ENCODE results near the gene METTL25B. TPM values are rescaled to one million over a fixed set of nuclear protein-coding genes. Genes with fewer than 3 reads are reported as not detected.

Gene METTL25B
- total and polyA plus RNA-seq, 7 experiments from 2014 or later, result 4.4 to 29.8 (median 29.0) TPM

DNA sequence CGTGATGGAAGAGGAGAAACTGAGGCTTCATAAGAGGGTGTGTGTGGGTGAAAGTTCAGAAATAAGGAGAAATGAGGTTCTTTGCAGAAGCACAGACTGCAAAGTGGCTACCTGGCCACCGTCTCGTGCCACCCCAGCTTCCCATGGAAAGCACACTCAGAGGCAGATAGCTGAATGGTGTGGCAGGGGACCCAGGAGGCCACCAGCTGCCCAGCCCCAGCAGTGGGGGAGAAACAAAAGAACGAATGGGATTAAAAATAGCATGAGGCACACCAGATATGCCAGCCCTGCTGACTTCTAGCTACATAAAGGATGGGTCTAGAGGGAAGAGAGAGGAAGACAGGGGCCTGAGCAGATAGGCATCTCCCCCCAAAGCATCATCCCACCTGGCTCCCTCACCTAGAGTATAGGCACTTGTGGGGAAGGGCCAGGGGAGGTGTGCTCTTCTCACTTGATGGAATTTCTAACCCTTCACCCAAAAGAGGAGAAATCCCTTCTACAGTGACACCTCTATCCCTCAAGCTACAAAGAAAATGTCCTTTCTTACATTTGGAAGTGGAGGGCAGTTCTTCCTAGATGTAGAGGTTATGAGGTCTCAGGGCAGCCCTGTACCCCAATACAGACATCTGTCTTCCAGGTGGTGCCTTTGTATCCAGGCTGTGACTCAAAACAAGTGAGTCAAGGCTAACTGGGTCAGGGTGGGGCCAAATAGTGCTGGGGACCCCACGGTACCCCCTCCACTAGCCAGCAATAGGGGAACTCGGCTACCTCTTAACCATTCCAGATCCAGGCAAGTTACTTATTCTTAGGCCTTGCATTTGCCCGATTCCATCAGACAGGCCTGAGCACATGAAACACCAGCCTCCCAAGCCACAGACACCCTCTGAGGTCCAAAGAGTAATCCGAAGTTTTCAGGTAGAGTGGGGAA is 19.7 kb downstream of the METTL25B start:
- Histone ChIP-seq H3K27ac (ENCODE audit: low read depth, low read length) (peak overlapping the region; percentile 90), H3K4me1 (ENCODE audit: control insufficient read depth in 2 of 2, insufficient read depth in 2 of 2, low read length in 2 of 2) (peaks cover 39 to 47% of the 10 kb centered on the region in 2 donors), H3K27me3 (ENCODE audit: control insufficient read depth in 2 of 2, insufficient read depth in 2 of 2, low read length in 2 of 2) (no peaks in the 10 kb centered on the region), H3K4me3 (ENCODE audit: low read length) (peak overlapping the region; percentile 76), H3K36me3 (ENCODE audit: control insufficient read depth in 2 of 3, insufficient read depth in 3 of 3, low read length in 3 of 3) (peaks cover 0 to 31% (median 5%) of the 10 kb centered on the region in 3 experiments), H3K9me3 (ENCODE audit: control insufficient read depth in 2 of 3, low read length in 3 of 3) (no peaks in the 10 kb centered on the region)
- intact Hi-C loops (cut with micrococcal nuclease), result loop anchor here (2.0 to 10.0 kb wide), 2 partner anchors 247 to 387 kb away; partner anchors contain the start of genes ETV3 (in 1 of the 2) and MEF2D (in 1 of the 2)
- ChIA-PET CTCF (interaction anchor here (0.8 to 1.3 kb wide), 2 partner anchors 18 to 22 kb away, joined by 3 to 4 read pairs; no protein-coding TSS in a partner anchor), POLR2A (interaction anchor here (1.8 to 2.8 kb wide), 2 partner anchors 19 to 21 kb away, joined by 15 to 18 read pairs; partner anchors contain the start of genes ISG20L2, METTL25B and PRCC)
- no peaks in the 10 kb centered on the region for H3K27me3 Mint-ChIP-seq
- H3K27ac Mint-ChIP-seq, result peak overlapping the region; percentile 82 to 95 (median 91)
- H3K4me1 Mint-ChIP-seq, result peaks cover 51 to 70% (median 61%) of the 10 kb centered on the region in 7 donors
- no peaks in the 10 kb centered on the region for H3K9me3 Mint-ChIP-seq
- H3K36me3 Mint-ChIP-seq, result peaks cover 0 to 30% (median 6%) of the 10 kb centered on the region in 5 donors
- peak overlapping the region; percentile 88 to 98 (median 94) for H3K4me3 Mint-ChIP-seq
- no peak for ATAC-seq
- DNase-seq, result no peak

DNA sequence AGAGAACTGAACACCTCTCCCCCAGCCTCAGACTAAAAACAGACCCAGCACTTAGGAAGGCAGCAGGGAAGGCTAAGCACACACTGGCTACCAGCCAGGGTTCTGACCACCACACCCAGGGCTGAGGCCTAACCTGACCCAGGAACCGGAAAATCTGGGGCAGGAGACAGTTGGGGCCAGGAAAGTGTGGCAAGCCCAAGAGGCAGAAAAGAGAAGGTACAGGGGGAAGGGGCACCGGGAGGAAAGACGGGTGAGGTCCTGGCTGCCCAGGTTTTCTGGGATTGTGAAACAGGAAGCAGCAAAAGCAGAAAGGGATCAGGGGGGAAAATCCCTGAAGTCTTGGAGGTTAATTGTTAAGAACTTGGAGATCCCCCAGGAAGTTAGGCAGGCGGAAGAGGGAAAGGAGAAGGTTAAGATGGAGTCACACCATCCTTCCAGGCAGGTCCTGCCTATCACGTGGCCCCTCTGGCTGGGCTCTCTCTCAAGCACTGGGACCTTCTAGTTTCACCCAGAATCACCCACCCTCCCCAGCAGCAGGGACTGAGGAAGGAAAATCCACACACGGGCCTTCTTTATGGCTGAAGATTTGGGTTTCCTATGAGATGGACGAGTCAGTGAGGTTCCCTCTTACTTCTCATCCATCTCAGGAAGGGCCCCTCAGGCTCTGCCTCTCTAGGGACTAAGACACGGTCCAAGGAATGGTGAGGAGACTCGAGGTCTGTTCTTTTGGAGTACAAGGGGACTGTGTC is 20.6 kb downstream of the METTL25B start:
- H3K9me3 ChIP-seq (ENCODE audit: control insufficient read depth in 2 of 3, low read length in 3 of 3), result no peaks in the 10 kb centered on the region
- H3K4me1 Mint-ChIP-seq, result peaks cover 52 to 70% (median 63%) of the 10 kb centered on the region in 7 donors
- no peak for DNase-seq
- H3K27me3 Mint-ChIP-seq, result no peaks in the 10 kb centered on the region
- H3K36me3 ChIP-seq (ENCODE audit: control insufficient read depth in 2 of 3, insufficient read depth in 3 of 3, low read length in 3 of 3), result peaks cover 0 to 23% (median 5%) of the 10 kb centered on the region in 3 experiments
- peaks cover 41 to 47% of the 10 kb centered on the region in 2 donors for H3K4me1 ChIP-seq (ENCODE audit: control insufficient read depth in 2 of 2, insufficient read depth in 2 of 2, low read length in 2 of 2)
- ATAC-seq, result no peak
- H3K27ac ChIP-seq (ENCODE audit: low read depth, low read length), result peak overlapping the region; percentile 90
- peak overlapping the region; percentile 88 to 98 (median 94) for H3K4me3 Mint-ChIP-seq
- ChIA-PET POLR2A (interaction anchor here (1.1 to 4.5 kb wide), 3 partner anchors 7 to 47 kb away, joined by 3 to 64 read pairs (median 15); partner anchors contain the start of genes MRPL24 and PRCC), CTCF (interaction anchor here (1.1 kb wide), 1 partner anchor 22 kb away, joined by 3 read pairs; no protein-coding TSS in a partner anchor)
- H3K36me3 Mint-ChIP-seq, result peaks cover 0 to 26% (median 6%) of the 10 kb centered on the region in 5 donors
- intact Hi-C loops (cut with micrococcal nuclease), result loop anchor here (2.0 to 10.0 kb wide), 2 partner anchors 248 to 386 kb away; partner anchors contain the start of genes ETV3 (in 1 of the 2) and MEF2D (in 1 of the 2)
- H3K27me3 ChIP-seq (ENCODE audit: control insufficient read depth in 2 of 2, insufficient read depth in 2 of 2, low read length in 2 of 2), result no peaks in the 10 kb centered on the region
- peak overlapping the region; percentile 82 to 95 (median 91) for H3K27ac Mint-ChIP-seq
- H3K9me3 Mint-ChIP-seq, result no peaks in the 10 kb centered on the region
- peak overlapping the region; percentile 76 for H3K4me3 ChIP-seq (ENCODE audit: low read length)

DNA sequence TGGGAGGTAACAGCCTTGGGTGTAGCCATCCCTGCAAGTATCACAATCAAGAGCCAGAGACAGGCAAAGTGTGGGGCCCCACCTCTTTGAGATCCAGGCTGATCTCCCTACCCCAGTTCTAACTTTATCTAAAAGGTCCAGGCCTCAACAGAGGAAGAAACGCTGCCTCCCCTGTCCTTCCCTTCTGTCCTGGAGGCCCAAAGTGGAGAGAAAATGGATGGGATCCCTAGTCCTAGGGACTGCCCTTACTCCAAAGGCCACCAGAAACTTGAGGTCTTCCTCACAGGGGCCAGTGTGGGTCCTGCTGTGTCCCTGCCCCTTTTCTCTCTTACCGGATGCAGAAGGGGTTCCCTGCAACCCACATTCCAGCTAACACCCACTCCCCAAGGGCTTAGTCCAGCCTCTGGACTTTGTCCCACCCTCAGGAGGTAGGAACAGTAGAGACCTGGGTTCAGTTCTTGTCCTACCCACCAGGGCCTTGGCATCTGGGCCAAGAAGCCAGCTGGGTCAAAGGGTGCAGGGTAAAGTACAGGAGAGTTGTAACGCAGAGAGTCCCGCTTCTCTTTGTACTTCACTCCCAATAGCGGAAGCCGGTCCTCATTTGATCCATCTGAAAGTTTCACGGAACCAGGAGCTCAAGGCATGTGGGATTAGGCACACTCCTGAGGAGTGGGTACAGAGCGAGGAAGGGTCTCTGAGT is 21.3 kb downstream of the METTL25B start:
- Histone ChIP-seq H3K36me3 (ENCODE audit: control insufficient read depth in 2 of 3, insufficient read depth in 3 of 3, low read length in 3 of 3) (peaks cover 0 to 17% (median 5%) of the 10 kb centered on the region in 3 experiments), H3K27ac (ENCODE audit: low read depth, low read length) (peak overlapping the region; percentile 90), H3K27me3 (ENCODE audit: control insufficient read depth in 2 of 2, insufficient read depth in 2 of 2, low read length in 2 of 2) (no peaks in the 10 kb centered on the region), H3K4me3 (ENCODE audit: low read length) (peak overlapping the region; percentile 76), H3K9me3 (ENCODE audit: control insufficient read depth in 2 of 3, low read length in 3 of 3) (no peaks in the 10 kb centered on the region), H3K4me1 (ENCODE audit: control insufficient read depth in 2 of 2, insufficient read depth in 2 of 2, low read length in 2 of 2) (peaks cover 41 to 47% of the 10 kb centered on the region in 2 donors)
- H3K9me3 Mint-ChIP-seq, result no peaks in the 10 kb centered on the region
- ChIA-PET CTCF (interaction anchor here (1.1 kb wide), 1 partner anchor 23 kb away, joined by 3 read pairs; no protein-coding TSS in a partner anchor), POLR2A (interaction anchor here (0.9 to 4.5 kb wide), 3 partner anchors 8 to 46 kb away, joined by 3 to 64 read pairs (median 6); partner anchors contain the start of genes ISG20L2, METTL25B and MRPL24)
- H3K4me3 Mint-ChIP-seq, result peak overlapping the region; percentile 88 to 98 (median 94)
- H3K36me3 Mint-ChIP-seq, result peaks cover 0 to 25% (median 3%) of the 10 kb centered on the region in 5 donors
- H3K27ac Mint-ChIP-seq, result peak overlapping the region; percentile 82 to 95 (median 91)
- H3K27me3 Mint-ChIP-seq, result no peaks in the 10 kb centered on the region
- DNase-seq, result no peak
- no peak for ATAC-seq
- peaks cover 51 to 70% (median 63%) of the 10 kb centered on the region in 7 donors for H3K4me1 Mint-ChIP-seq
- intact Hi-C loops (cut with micrococcal nuclease), result loop anchor here (2.0 to 10.0 kb wide), 2 partner anchors 249 to 385 kb away; partner anchors contain the start of genes ETV3 (in 1 of the 2) and MEF2D (in 1 of the 2)

DNA sequence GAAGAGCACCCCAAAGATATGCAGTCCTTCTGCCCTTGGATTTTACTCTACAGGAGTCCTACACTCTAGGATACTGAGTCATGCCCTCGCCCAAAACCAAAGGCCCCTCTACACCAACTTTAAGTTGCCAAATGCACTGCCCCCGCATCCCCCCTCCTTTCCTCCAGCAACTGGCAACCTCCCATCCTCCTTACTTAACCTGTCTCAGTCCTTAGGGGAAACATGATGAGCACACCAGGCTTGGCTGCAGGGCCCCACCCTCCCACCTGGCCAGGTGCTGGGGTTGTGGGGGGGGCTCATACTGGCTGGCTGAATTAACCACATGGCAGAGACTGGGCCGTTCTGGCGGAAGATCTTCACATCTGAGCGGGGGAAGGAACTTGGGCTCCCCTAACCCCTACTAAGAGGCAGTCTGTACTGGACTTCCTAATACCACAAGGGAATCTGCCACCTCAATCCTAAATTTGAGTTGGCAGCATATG is 22.0 kb downstream of the METTL25B start:
- ChIA-PET POLR2A (interaction anchor here (0.9 to 4.5 kb wide), 6 partner anchors 9 to 45 kb away, joined by 3 to 64 read pairs (median 18); partner anchors contain the start of genes ISG20L2, METTL25B, MRPL24 and PRCC), CTCF (interaction anchor here (1.1 to 1.8 kb wide), 2 partner anchors 24 kb away, joined by 3 to 6 read pairs; no protein-coding TSS in a partner anchor)
- intact Hi-C loops (cut with micrococcal nuclease), result no loop called here
- peak overlapping the region; percentile 82 to 95 (median 91) for H3K27ac Mint-ChIP-seq
- no peaks in the 10 kb centered on the region for H3K27me3 Mint-ChIP-seq
- peaks cover 0 to 25% (median 3%) of the 10 kb centered on the region in 5 donors for H3K36me3 Mint-ChIP-seq
- H3K4me3 Mint-ChIP-seq, result peak overlapping the region; percentile 88 to 98 (median 94)
- peaks cover 41 to 47% of the 10 kb centered on the region in 2 donors for H3K4me1 ChIP-seq (ENCODE audit: control insufficient read depth in 2 of 2, insufficient read depth in 2 of 2, low read length in 2 of 2)
- peak overlapping the region; percentile 76 for H3K4me3 ChIP-seq (ENCODE audit: low read length)
- ATAC-seq, result no peak
- no peaks in the 10 kb centered on the region for H3K9me3 ChIP-seq (ENCODE audit: control insufficient read depth in 2 of 3, low read length in 3 of 3)
- DNase-seq, result peak in 1 of 9 donors; percentile 49
- no peaks in the 10 kb centered on the region for H3K9me3 Mint-ChIP-seq
- H3K27ac ChIP-seq (ENCODE audit: low read depth, low read length), result peak overlapping the region; percentile 90
- H3K36me3 ChIP-seq (ENCODE audit: control insufficient read depth in 2 of 3, insufficient read depth in 3 of 3, low read length in 3 of 3), result peaks cover 0 to 11% (median 3%) of the 10 kb centered on the region in 3 experiments
- H3K4me1 Mint-ChIP-seq, result peaks cover 52 to 69% (median 61%) of the 10 kb centered on the region in 7 donors
- H3K27me3 ChIP-seq (ENCODE audit: control insufficient read depth in 2 of 2, insufficient read depth in 2 of 2, low read length in 2 of 2), result no peaks in the 10 kb centered on the region

DNA sequence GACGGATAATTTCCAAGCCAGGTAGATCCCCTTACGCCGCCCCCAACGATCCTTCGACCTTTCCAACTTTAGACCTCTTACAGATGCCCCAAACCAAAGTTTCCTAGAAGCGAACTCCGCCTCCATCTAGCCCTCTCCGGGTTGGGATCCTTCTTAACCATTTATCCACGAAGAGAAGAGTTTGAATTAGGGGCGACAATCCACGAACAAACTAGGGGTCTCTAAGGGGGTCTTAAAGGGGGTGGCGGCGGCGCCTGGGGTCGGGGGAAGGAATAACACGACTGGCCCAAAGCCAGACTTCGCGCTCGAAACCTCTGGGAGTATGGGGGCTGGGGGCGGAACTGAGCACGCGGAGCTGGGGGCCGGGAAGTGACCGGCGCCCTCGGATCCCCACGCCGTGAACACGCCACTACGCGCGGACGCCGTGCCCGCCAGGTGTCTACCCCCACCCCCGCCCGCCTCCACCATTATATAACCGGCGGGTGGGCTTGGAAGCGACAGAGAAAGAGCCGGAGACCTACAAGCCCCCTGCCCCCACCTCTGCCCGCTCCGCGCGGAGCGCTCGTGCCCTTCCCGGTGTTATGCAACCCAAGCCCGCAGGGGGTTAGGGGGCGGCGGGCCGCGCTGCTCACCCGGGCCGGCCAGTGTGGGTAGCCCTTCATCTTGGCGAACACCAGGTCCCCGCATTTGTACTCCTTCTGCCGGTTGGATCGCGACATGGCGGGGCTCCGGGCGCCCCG is 22.6 kb downstream of the METTL25B start:
- peak overlapping the region; percentile 76 for H3K4me3 ChIP-seq (ENCODE audit: low read length)
- H3K9me3 Mint-ChIP-seq, result no peaks in the 10 kb centered on the region
- H3K27ac Mint-ChIP-seq, result peak overlapping the region; percentile 82 to 95 (median 91)
- H3K4me1 Mint-ChIP-seq, result peaks cover 48 to 66% (median 55%) of the 10 kb centered on the region in 7 donors
- no peaks in the 10 kb centered on the region for H3K9me3 ChIP-seq (ENCODE audit: control insufficient read depth in 2 of 3, low read length in 3 of 3)
- ChIA-PET POLR2A (interaction anchor here (0.7 to 4.5 kb wide), 6 partner anchors 9 to 61 kb away, joined by 3 to 64 read pairs (median 18); partner anchors contain the start of genes ISG20L2, METTL25B, MRPL24 and PRCC), CTCF (interaction anchor here (0.7 to 1.8 kb wide), 3 partner anchors 23 to 63 kb away, joined by 3 to 6 read pairs (median 3); partner anchors contain the start of gene METTL25B)
- H3K27me3 ChIP-seq (ENCODE audit: control insufficient read depth in 2 of 2, insufficient read depth in 2 of 2, low read length in 2 of 2), result no peaks in the 10 kb centered on the region
- H3K4me1 ChIP-seq (ENCODE audit: control insufficient read depth in 2 of 2, insufficient read depth in 2 of 2, low read length in 2 of 2), result peaks cover 41 to 46% of the 10 kb centered on the region in 2 donors
- intact Hi-C loops (cut with micrococcal nuclease), result loop anchor here (1.0 kb wide), 6 partner anchors 10 to 413 kb away; partner anchors contain the start of genes ISG20L2 (in 2 of the 2), METTL25B (in 2 of the 2), MRPL24 (in 2 of the 2) and PRCC (in 2 of the 2)
- ATAC-seq (peak; percentile 35), DNase-seq (peak in 3 of 9 donors; percentile 29 to 49 (median 48))
- H3K36me3 ChIP-seq (ENCODE audit: control insufficient read depth in 2 of 3, insufficient read depth in 3 of 3, low read length in 3 of 3), result peaks cover 0 to 6% (median 0%) of the 10 kb centered on the region in 3 experiments
- H3K4me3 Mint-ChIP-seq, result peak overlapping the region; percentile 88 to 98 (median 94)
- no peaks in the 10 kb centered on the region for H3K27me3 Mint-ChIP-seq
- H3K27ac ChIP-seq (ENCODE audit: low read depth, low read length), result peak overlapping the region; percentile 90
- peaks cover 0 to 20% (median 0%) of the 10 kb centered on the region in 5 donors for H3K36me3 Mint-ChIP-seq

All from naive thymus-derived CD4-positive, alpha-beta T cell (primary cell).